H9 (cell line): ENCODE data around the gene CCDC27. TPM values are rescaled to one million over a fixed set of nuclear protein-coding genes. Genes with fewer than 3 reads are reported as not detected.

ENCODE experiments used
- DNase-seq: peaks from one replicate; pipeline ENCODE4 v3.0.0-alpha.2; 2017
- H2AFZ ChIP-seq: one replicate; pipeline ENCODE4 v1.6.1; 2013; ENCODE audit warnings: mild to moderate bottlenecking, low read length, control low read depth, moderate library complexity
- H2AK5ac ChIP-seq: 2 replicates; pipeline ENCODE4 v1.6.1; 2013; ENCODE audit warnings: low read length, control low read depth, mixed read lengths; ENCODE audit not compliant: insufficient read length
- H2BK120ac ChIP-seq: one replicate; pipeline ENCODE4 v1.6.1; 2013; ENCODE audit warnings: low read depth, mild to moderate bottlenecking, low read length, control low read depth, inconsistent platforms; ENCODE audit not compliant: poor library complexity, severe bottlenecking
- H2BK12ac ChIP-seq: 2 replicates; pipeline ENCODE4 v1.6.1; 2013; ENCODE audit warnings: low read length, control low read depth, mixed read lengths, low read depth; ENCODE audit not compliant: insufficient read length
- H2BK15ac ChIP-seq: 2 replicates; pipeline ENCODE4 v1.6.1; 2013; ENCODE audit warnings: low read depth, low read length, control low read depth
- H2BK20ac ChIP-seq: one replicate; pipeline ENCODE4 v1.6.1; 2013; ENCODE audit warnings: low read depth, mild to moderate bottlenecking, low read length, control low read depth, inconsistent platforms; ENCODE audit not compliant: poor library complexity, severe bottlenecking
- H2BK5ac ChIP-seq: 2 replicates; pipeline ENCODE4 v1.6.1; 2013; ENCODE audit warnings: low read length, control low read depth, mixed read lengths; ENCODE audit not compliant: insufficient read length
- H3K14ac ChIP-seq: 2 replicates; pipeline ENCODE4 v1.6.1; 2013; ENCODE audit warnings: low read length, control low read depth; ENCODE audit not compliant: insufficient read depth
- H3K18ac ChIP-seq: 2 replicates; pipeline ENCODE4 v1.6.1; 2013; ENCODE audit warnings: low read depth, mild to moderate bottlenecking, mixed read lengths, low read length, control low read depth; ENCODE audit not compliant: insufficient read length
- H3K23ac ChIP-seq: 2 replicates; pipeline ENCODE4 v1.6.1; 2013; ENCODE audit warnings: low read length, control low read depth, mixed read lengths, low read depth; ENCODE audit not compliant: insufficient read length
- H3K23me2 ChIP-seq: 2 replicates; pipeline ENCODE4 v1.6.1; 2013; ENCODE audit warnings: low read depth, mild to moderate bottlenecking, mixed read lengths, low read length, control low read depth; ENCODE audit not compliant: insufficient read length, poor library complexity, severe bottlenecking
- H3K27ac ChIP-seq: 2 replicates; pipeline ENCODE4 v1.5.1; 2013; ENCODE audit warnings: low read length, control low read depth, mixed read lengths, low read depth; ENCODE audit not compliant: insufficient read length
- H3K27me3 ChIP-seq: 2 replicates; pipeline ENCODE4 v1.6.1; 2013; ENCODE audit warnings: low read length, control low read depth, inconsistent platforms; ENCODE audit not compliant: insufficient read depth
- H3K4ac ChIP-seq: 2 replicates; pipeline ENCODE4 v1.6.1; 2013; ENCODE audit warnings: low read depth, mild to moderate bottlenecking, control low read depth, inconsistent platforms, low read length, moderate library complexity
- H3K4me1 ChIP-seq: 2 replicates; pipeline ENCODE4 v1.6.1; 2013; ENCODE audit warnings: low read length, control low read depth, inconsistent platforms; ENCODE audit not compliant: insufficient read depth
- H3K4me2 ChIP-seq: 2 replicates; pipeline ENCODE4 v1.6.1; 2013; ENCODE audit warnings: low read length, control low read depth, mixed read lengths; ENCODE audit not compliant: insufficient read length, insufficient read depth
- H3K56ac ChIP-seq: 2 replicates; pipeline ENCODE4 v1.6.1; 2013; ENCODE audit warnings: low read depth, mild to moderate bottlenecking, mixed read lengths, low read length, control low read depth; ENCODE audit not compliant: insufficient read length
- H3K79me1 ChIP-seq: 2 replicates; pipeline ENCODE4 v1.6.1; 2013; ENCODE audit warnings: low read depth, mild to moderate bottlenecking, moderate library complexity, low read length, control low read depth, inconsistent platforms; ENCODE audit not compliant: insufficient read depth, poor library complexity, severe bottlenecking
- H3K79me2 ChIP-seq: 2 replicates; pipeline ENCODE4 v1.6.1; 2013; ENCODE audit warnings: low read length, control low read depth, inconsistent platforms; ENCODE audit not compliant: insufficient read depth
- H3K9ac ChIP-seq: 2 replicates; pipeline ENCODE4 v1.6.1; 2013; ENCODE audit warnings: low read length, control low read depth, mixed read lengths; ENCODE audit not compliant: insufficient read length; ENCODE audit errors: extremely low read depth
- H3K9me3 ChIP-seq: one replicate; pipeline ENCODE4 v1.6.1; 2013; ENCODE audit warnings: low read depth, low read length, inconsistent platforms; ENCODE audit not compliant: control insufficient read depth
- H3T11ph ChIP-seq: one replicate; pipeline ENCODE4 v1.6.1; 2013; ENCODE audit warnings: mild to moderate bottlenecking, low read length, control low read depth, inconsistent platforms
- H4K20me1 ChIP-seq: one replicate; pipeline ENCODE4 v1.6.1; 2013; ENCODE audit not compliant: control insufficient read depth, insufficient read length, insufficient read depth
- H4K5ac ChIP-seq: 2 replicates; pipeline ENCODE4 v1.6.1; 2013; ENCODE audit warnings: low read depth, mild to moderate bottlenecking, mixed read lengths, low read length, control low read depth; ENCODE audit not compliant: insufficient read length
- H4K8ac ChIP-seq: replicated peaks from 2 replicates; pipeline ENCODE4 v1.6.1; 2013; ENCODE audit warnings: low read length, control low read depth, mixed read lengths, low read depth; ENCODE audit not compliant: insufficient read length
- H4K91ac ChIP-seq: 2 replicates; pipeline ENCODE4 v1.6.1; 2013; ENCODE audit warnings: low read depth, mild to moderate bottlenecking, moderate library complexity, mixed read lengths, low read length, control low read depth; ENCODE audit not compliant: insufficient read length
- H3K27ac Mint-ChIP-seq, 3 experiments: 2 replicates in 2 of 3; 3 replicates in 1 of 3; pipeline ENCODE4 v1.8.0; 2020 to 2021; ENCODE audit warnings: mixed read lengths in 3 of 3, mild to moderate bottlenecking in 1 of 3, moderate library complexity in 1 of 3
- H3K27me3 Mint-ChIP-seq: 2 replicates; pipeline ENCODE4 v1.8.0; 2021; ENCODE audit warnings: low read depth, mild to moderate bottlenecking, moderate library complexity, mixed read lengths
- H3K36me3 Mint-ChIP-seq, 3 experiments: 2 replicates in 2 of 3; 3 replicates in 1 of 3; pipeline ENCODE4 v1.8.0; 2020 to 2021; ENCODE audit warnings: low read depth in 3 of 3, mixed read lengths in 3 of 3; ENCODE audit not compliant: insufficient read depth in 1 of 3
- H3K4me1 Mint-ChIP-seq, 2 experiments: 2 replicates each; pipeline ENCODE4 v1.8.0; 2020; ENCODE audit warnings: mixed read lengths in 2 of 2
- H3K4me3 Mint-ChIP-seq, 2 experiments: 2 replicates in 1 of 2; 3 replicates in 1 of 2; pipeline ENCODE4 v1.8.0; 2020 to 2021; ENCODE audit warnings: mild to moderate bottlenecking in 2 of 2, mixed read lengths in 2 of 2, moderate library complexity in 1 of 2
- H3K9me3 Mint-ChIP-seq, 2 experiments: 2 replicates in 1 of 2; 3 replicates in 1 of 2; pipeline ENCODE4 v1.8.0; 2020; ENCODE audit warnings: mild to moderate bottlenecking in 2 of 2, mixed read lengths in 2 of 2, moderate library complexity in 1 of 2
- WGBS: extraction: QIAGEN DNeasy Blood & Tissue Kit; methylation state at CpG from one replicate; pipeline ENCODE4 v1.1.7; 2013; ENCODE audit warnings: missing lambda C conversion rate, low lambda C conversion rate, mixed read lengths; ENCODE audit not compliant: insufficient read length; ENCODE audit errors: extremely low coverage; 5-methylcytosine and 5-hydroxymethylcytosine counted together
- total RNA-seq: library from RNA; stranded (reverse); gene quantifications from 2 replicates; pipeline ENCODE4 v1.2.1, GENCODE V29; 2021
- TF ChIP-seq, protein P1 (sequence below): fragments of 200-600 bp; sonication (generic); conservative IDR thresholded peaks from 3 replicates; pipeline ENCODE4 v1.8.0; 2021; ENCODE audit warnings: antibody characterized with exemption, mild to moderate bottlenecking

CCDC27 gene
- total RNA-seq, 1 experiment from 2014 or later, result not detected

DNA sequence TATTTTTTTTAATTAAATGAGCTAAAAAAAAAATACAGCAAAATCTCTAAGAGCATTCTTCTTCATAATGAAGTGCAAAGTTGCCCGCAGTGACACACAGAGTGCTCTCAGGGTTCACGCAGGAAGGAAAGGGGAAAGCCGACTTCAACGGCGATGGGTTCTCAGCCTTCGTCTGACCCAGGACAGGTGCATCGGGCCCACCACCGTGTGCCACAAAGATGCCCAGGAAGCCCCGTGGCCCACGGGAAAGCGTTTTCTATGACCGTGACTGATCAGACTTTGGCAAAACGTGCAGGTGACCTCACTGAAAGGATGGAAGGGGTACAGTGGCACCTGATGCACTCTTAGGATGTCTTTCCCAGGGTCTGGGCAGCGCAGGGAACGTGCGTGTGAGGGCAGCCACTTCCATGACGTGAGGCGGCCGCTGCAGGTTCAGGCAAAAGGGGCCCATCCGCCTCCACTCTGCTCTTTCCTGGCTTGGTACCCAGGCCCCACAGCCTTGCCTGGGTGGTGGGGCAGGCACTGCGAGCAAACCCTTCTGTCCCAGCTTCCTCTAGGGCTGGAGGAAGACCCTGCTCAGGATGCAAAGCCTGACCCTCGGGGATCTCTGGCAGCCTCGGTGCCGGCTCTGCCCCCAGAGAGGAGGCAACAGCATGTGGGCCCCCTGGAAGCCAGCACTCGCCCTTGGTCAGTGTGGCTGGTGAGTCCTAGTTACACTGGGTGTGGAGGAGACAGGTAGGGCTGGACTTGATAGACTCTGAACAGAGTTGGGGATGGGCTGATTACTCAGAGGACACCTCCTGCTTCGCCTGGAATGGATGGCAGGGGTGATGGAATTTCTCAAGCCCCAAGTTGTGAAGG lies 35.7 kb downstream of the CCDC27 start:
- Histone ChIP-seq H2BK15ac (no peak overlapping the region), H2BK20ac (no peak overlapping the region), H2BK5ac (no peak overlapping the region), H3K27ac (no peak overlapping the region), H4K5ac (no peak overlapping the region), H3K23ac (no peak overlapping the region), H2AFZ (no peak overlapping the region), H3K18ac (no peak overlapping the region), H4K20me1 (no peaks in the 10 kb centered on the region), H3K14ac (no peak overlapping the region; the same call in 1 of the 2 replicates), H2BK120ac (no peak overlapping the region), H3K23me2 (no peaks in the 10 kb centered on the region), H3T11ph (no peak overlapping the region), H3K4me2 (no peak overlapping the region), H2AK5ac (no peak overlapping the region), H3K27me3 (no peaks in the 10 kb centered on the region), H4K91ac (no peak overlapping the region), H3K4ac (no peak overlapping the region), H3K9me3 (no peaks in the 10 kb centered on the region), H3K79me2 (peaks cover 18% of the 10 kb centered on the region; the same call in 1 of the 2 replicates), H2BK12ac (no peak overlapping the region), H3K4me1 (peaks cover 9% of the 10 kb centered on the region; the same call in 1 of the 2 replicates), H3K79me1 (no peaks in the 10 kb centered on the region), H4K8ac (no peak overlapping the region), H3K9ac (no peak overlapping the region), H3K56ac (no peak overlapping the region)
- no peak for DNase-seq
- no CpG with 5 or more reads among the region's 26 CpGs for WGBS
- peak overlapping the region; percentile 73 to 94 (median 87); a peak in 6 of 7 replicates for H3K27ac Mint-ChIP-seq
- peaks cover 20 to 30% of the 10 kb centered on the region in 2 experiments for H3K4me1 Mint-ChIP-seq
- H3K9me3 Mint-ChIP-seq, result no peaks in the 10 kb centered on the region
- no peaks in the 10 kb centered on the region; the same call in 1 of the 2 replicates for H3K27me3 Mint-ChIP-seq
- peaks cover 51 to 62% (median 54%) of the 10 kb centered on the region in 3 experiments for H3K36me3 Mint-ChIP-seq
- TF ChIP-seq, protein P1, sequence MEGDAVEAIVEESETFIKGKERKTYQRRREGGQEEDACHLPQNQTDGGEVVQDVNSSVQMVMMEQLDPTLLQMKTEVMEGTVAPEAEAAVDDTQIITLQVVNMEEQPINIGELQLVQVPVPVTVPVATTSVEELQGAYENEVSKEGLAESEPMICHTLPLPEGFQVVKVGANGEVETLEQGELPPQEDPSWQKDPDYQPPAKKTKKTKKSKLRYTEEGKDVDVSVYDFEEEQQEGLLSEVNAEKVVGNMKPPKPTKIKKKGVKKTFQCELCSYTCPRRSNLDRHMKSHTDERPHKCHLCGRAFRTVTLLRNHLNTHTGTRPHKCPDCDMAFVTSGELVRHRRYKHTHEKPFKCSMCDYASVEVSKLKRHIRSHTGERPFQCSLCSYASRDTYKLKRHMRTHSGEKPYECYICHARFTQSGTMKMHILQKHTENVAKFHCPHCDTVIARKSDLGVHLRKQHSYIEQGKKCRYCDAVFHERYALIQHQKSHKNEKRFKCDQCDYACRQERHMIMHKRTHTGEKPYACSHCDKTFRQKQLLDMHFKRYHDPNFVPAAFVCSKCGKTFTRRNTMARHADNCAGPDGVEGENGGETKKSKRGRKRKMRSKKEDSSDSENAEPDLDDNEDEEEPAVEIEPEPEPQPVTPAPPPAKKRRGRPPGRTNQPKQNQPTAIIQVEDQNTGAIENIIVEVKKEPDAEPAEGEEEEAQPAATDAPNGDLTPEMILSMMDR, result no peak
- 0 out of 5 replicates have a peak overlapping the region, but pooled peaks of 1 of the 2 experiments have one; percentile 21 for H3K4me3 Mint-ChIP-seq
